GM10266 (cell line): Measurements from ENCODE around the gene LCN15.
"Not testable (repeated sequence)": the region's sequence is repeated elsewhere in the genome, so short reads cannot be mapped to it uniquely, and the experiment has no call there.

Experiments
- DNase-seq: peaks from one replicate; pipeline ENCODE4 v3.0.0; 2012; ENCODE audit errors: extremely low spot score
- TF ChIP-seq, protein P1 (sequence below): IDR thresholded peaks from 2 replicates; pipeline ENCODE4 v1.5.1; 2012; ENCODE audit warnings: mild to moderate bottlenecking, low read depth; ENCODE audit not compliant: control insufficient read depth, insufficient read depth; ENCODE audit errors: missing control alignments

The LCN15 gene

DNA sequence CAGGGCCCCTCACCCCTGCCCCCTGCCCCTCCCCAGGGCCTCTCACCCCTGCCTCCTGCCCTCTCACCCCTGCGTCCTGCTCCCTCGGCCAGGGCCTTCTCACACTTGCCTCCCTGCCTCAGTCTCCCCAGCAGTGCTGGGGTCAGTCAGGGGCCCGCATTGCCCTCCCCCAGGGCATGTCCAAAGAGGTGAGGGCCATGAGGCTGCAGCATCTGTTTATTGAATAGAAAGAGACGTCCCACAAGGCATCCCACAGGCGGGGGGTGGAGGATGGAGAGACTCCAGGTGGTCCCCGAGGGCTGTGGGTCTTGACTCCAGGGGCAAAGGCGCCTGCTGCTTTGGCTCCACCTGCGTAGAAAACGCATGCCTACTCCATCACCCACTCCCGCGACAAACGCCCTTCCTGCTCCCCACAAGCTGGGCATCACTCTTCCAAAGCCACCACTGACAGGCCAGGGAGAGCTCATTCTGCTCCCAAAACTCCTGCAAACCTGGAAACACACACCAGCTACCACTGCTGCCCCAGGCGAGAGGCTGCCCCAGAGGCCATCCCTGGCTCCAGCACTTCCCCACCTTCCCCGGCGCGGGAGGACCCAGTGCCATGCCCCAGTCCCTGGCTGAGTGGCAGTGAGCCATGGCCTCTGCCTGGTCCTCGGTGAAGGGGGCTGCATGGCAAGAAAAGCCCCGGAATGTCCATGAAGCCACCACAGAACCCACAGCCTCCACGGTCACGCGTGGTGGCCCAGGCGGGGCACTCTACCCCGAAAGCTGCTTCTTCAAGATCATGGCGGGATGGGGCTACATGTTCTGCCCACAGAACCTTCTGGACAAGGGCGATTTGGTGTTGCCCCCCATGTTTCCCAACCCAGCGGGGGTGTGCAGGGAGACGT, 4.6 kb downstream of the LCN15 start:
- TF ChIP-seq, protein P1, sequence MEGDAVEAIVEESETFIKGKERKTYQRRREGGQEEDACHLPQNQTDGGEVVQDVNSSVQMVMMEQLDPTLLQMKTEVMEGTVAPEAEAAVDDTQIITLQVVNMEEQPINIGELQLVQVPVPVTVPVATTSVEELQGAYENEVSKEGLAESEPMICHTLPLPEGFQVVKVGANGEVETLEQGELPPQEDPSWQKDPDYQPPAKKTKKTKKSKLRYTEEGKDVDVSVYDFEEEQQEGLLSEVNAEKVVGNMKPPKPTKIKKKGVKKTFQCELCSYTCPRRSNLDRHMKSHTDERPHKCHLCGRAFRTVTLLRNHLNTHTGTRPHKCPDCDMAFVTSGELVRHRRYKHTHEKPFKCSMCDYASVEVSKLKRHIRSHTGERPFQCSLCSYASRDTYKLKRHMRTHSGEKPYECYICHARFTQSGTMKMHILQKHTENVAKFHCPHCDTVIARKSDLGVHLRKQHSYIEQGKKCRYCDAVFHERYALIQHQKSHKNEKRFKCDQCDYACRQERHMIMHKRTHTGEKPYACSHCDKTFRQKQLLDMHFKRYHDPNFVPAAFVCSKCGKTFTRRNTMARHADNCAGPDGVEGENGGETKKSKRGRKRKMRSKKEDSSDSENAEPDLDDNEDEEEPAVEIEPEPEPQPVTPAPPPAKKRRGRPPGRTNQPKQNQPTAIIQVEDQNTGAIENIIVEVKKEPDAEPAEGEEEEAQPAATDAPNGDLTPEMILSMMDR: no peak
- no peak for DNase-seq

DNA sequence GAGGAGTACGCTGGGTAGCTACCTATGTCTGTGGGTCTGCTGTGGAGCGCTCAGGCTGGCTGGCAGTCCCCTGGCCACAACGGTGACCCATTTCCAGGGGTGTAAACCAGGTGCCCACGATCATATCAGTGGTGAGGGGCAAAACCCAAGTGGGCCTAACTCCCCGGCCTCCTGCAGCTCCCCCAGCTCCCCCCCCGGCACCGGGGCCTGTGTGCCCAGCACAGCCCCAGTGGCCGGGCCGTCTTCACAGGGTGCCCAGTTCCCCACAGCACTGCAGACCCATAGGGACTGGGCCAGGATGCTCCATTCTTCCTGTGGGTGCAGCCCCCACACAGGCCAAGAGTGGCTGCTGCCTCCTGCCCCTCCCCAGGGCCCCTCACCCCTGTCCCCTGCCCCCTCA, 5.3 kb downstream of the LCN15 start:
- DNase-seq: no peak
- TF ChIP-seq, protein P1: no peak

DNA sequence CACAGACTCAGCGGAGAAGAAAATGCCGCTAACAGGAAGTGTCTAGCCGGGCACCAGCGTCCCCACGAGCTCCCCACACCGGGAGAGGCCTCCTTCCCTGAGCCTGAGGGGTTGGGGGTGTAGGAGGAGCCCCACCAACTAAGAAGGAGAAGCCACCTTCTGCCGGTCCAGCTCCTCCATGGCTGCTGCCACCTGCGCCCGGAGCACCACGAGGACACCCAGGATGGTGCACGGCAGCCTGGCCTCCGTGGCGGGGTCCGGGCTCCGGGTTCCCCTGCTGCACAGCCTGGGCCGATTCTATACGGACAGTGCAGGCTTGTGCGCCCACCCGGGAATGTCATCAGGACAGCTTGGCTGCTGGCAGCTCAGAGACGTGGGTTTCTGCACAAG, 6.6 kb downstream of the LCN15 start:
- DNase-seq: no peak
- TF ChIP-seq, protein P1: no peak

DNA sequence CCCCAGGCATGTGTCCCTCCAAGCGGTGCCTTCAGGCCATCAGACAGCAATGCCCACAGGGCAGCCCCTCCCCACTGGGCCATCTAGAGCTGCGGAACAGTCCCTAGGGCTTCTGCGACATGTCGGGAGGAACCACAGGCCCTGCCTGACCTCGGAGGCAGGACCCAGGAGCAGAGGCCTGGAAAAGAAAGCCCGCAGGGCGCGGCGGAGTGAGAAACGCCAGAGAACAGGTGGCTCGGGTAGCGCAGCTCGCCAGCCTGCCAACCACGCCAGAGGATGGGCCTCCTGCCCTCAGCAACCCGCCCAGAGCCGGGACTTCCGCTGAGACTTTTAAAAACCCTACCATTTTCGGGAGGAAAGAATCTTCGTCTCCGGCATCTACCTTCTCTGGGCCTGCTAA, 7.0 kb downstream of the LCN15 start:
- TF ChIP-seq, protein P1: no peak
- no peak for DNase-seq

DNA sequence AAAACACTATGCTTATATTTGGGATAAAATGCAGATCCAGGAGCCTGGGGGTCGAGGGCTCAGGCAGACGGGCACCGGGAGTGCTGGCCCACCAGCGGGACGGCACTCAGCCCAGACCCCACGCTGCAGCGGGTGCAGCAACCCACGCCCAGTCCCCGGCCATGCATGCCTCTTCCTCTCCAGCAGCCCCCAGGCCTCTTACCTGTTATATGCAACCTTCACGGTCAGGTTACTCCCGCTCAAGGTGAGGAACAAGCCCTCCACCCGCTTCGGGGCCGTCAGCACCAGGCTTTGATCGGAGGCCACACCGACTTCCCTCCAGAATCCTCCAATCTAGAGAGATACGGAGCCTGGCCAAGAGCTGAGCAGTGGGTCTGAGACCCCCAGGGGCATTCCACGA, 7.5 kb downstream of the LCN15 start:
- no peak for DNase-seq
- TF ChIP-seq, protein P1: no peak

DNA sequence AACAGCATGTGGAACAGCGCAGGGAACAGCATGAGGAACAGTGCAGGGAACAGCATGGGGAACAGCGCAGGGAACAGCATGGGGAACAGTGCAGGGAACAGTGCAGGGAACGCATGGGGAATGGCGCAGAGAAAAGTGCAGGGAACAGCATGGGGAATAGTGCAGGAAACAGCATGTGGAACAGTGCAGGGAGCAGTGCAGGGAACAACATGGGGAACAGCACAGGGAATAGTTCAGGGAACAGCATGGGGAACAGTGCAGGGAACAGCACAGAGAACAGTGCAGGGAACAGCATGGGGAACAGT, 8.2 kb downstream of the LCN15 start:
- TF ChIP-seq, protein P1: no peak
- no peak for DNase-seq

DNA sequence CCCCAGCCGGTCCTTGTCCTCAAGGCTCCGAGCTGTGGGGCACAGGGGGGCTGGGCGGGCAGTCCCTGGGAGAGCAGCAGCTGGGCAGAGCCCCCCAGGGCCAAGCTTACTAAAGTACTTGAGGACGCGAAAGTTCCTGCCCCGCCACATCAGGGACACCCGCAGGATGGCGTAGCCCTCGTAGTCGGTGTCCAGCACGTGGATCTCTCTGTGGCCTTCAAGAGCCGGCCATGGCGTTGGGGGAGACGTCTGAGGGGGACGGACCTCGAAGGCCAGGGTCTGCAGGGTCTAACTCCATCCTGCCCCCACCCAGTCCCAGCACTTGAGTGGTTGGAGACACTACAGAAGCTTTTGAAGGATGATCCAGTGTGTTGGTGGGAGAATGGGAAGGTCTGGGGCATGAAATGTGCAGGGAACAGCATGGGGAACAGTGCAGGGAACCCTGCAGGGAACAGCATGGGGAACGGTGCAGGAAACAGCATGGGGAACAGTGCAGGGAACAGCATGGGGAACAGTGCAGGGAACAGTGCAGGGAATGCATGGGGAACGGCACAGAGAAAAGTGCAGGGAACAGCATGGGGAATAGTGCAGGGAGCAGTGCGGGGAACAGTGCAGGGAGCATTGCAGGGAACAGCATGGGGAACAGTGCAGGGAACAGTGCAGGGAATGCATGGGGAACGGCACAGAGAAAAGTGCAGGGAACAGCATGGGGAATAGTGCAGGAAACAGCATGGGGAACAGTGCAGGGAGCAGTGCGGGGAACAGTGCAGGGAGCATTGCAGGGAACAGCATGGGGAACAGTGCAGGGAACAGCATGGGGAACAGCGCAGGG, 8.8 kb downstream of the LCN15 start:
- not testable (repeated sequence) for DNase-seq
